ENCODE measurements around the gene ZBTB40.
A peak's percentile ranks its signal among the peaks of the same experiment; 100 is the strongest.

Gene ZBTB40

DNA sequence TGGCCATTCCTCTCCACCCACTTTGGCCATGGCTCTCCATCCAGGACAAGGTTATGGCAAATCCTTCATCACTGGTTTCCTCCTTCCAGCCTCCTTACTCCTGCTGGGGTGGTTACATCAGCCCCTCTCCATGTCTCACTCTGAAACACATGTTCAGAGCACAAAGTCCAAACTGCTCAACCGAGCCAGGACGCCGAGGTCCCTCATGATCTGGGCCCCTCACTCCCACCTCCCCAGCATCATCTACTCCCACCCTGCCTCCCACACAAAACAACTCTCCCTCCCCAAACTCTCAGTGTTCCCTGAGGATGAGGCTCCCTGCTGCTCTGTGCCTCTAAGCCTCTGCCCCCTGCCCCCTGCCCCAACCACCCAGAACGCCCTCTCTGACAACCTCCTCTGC, 33.3 kb upstream of the ZBTB40 start:
- no peak overlapping the region for H3K4me2 ChIP-seq (ENCODE audit: insufficient read depth, low read length)
- no peak for ATAC-seq (ENCODE audit: insufficient read depth, low read depth)
- H3K4me3 ChIP-seq (ENCODE audit: low read depth in 1 of 2, low read length in 2 of 2), result no peak overlapping the region

DNA sequence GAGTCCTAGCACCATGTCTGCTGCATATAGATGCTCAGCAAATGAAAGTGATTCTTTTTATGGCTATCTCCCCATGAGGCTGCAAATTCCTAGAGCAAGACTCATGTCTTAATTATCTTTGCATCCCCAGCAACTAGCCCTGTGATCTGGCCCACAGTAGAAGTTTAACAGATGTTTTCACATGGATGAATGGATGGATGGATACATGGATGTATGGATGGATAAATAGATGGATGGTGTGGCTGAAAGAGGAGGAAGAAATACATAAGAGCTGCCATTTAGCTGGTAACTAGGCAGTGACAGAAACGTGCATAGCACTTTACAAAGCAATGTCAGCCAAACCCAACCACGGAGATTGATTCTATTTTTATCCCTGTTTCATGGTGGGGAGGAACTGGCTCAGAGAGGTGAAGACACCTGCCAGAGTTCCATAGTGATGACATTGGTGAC, 32.7 kb upstream of the ZBTB40 start:
- no peak overlapping the region for H3K4me2 ChIP-seq (ENCODE audit: insufficient read depth, low read length)
- H3K4me1 ChIP-seq (ENCODE audit: insufficient read depth, low read length), result peaks cover 3% of the 10 kb centered on the region; the same call in 1 of the 2 replicates
- H3K4me3 ChIP-seq (ENCODE audit: low read depth in 1 of 2, low read length in 2 of 2), result no peak overlapping the region
- peaks cover 23% of the 10 kb centered on the region for H3K27me3 ChIP-seq (ENCODE audit: insufficient read depth, low read length, poor library complexity)
- H3K9me3 ChIP-seq (ENCODE audit: insufficient read depth, low read length, severe bottlenecking), result no peaks in the 10 kb centered on the region
- no peaks in the 10 kb centered on the region for H3K36me3 ChIP-seq (ENCODE audit: insufficient read depth, low read length)
- DNase-seq (no peak), ATAC-seq (ENCODE audit: insufficient read depth, low read depth) (no peak)
- H3K27ac ChIP-seq (ENCODE audit: low read length), result no peak overlapping the region
- H4K20me1 ChIP-seq (ENCODE audit: insufficient read depth, low read length), result peaks cover 7% of the 10 kb centered on the region
- no peaks in the 10 kb centered on the region for H3K79me2 ChIP-seq (ENCODE audit: insufficient read depth, low read length)
- no peak overlapping the region for H3K9ac ChIP-seq (ENCODE audit: low read depth, low read length)
- H2AFZ ChIP-seq (ENCODE audit: low read depth, low read length), result no peak overlapping the region
- TF ChIP-seq, protein P1, sequence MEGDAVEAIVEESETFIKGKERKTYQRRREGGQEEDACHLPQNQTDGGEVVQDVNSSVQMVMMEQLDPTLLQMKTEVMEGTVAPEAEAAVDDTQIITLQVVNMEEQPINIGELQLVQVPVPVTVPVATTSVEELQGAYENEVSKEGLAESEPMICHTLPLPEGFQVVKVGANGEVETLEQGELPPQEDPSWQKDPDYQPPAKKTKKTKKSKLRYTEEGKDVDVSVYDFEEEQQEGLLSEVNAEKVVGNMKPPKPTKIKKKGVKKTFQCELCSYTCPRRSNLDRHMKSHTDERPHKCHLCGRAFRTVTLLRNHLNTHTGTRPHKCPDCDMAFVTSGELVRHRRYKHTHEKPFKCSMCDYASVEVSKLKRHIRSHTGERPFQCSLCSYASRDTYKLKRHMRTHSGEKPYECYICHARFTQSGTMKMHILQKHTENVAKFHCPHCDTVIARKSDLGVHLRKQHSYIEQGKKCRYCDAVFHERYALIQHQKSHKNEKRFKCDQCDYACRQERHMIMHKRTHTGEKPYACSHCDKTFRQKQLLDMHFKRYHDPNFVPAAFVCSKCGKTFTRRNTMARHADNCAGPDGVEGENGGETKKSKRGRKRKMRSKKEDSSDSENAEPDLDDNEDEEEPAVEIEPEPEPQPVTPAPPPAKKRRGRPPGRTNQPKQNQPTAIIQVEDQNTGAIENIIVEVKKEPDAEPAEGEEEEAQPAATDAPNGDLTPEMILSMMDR (IDR thresholded peaks at IDR 0.05; ENCODE audit: borderline replicate concordance, extremely low read depth, low read length, poor library complexity, severe bottlenecking), result no peak

More for the DNA sequence above, 33.3 kb upstream of the ZBTB40 start:
- H3K79me2 ChIP-seq (ENCODE audit: insufficient read depth, low read length), result no peaks in the 10 kb centered on the region
- H3K27me3 ChIP-seq (ENCODE audit: insufficient read depth, low read length, poor library complexity), result peaks cover 24% of the 10 kb centered on the region
- no peaks in the 10 kb centered on the region for H3K9me3 ChIP-seq (ENCODE audit: insufficient read depth, low read length, severe bottlenecking)
- H3K27ac ChIP-seq (ENCODE audit: low read length), result no peak overlapping the region
- H2AFZ ChIP-seq (ENCODE audit: low read depth, low read length), result no peak overlapping the region
- peaks cover 3% of the 10 kb centered on the region; the same call in 1 of the 2 replicates for H3K4me1 ChIP-seq (ENCODE audit: insufficient read depth, low read length)
- no peaks in the 10 kb centered on the region for H3K36me3 ChIP-seq (ENCODE audit: insufficient read depth, low read length)
- peaks cover 7% of the 10 kb centered on the region for H4K20me1 ChIP-seq (ENCODE audit: insufficient read depth, low read length)
- H3K9ac ChIP-seq (ENCODE audit: low read depth, low read length), result no peak overlapping the region
- TF ChIP-seq, protein P1 (IDR thresholded peaks at IDR 0.05; ENCODE audit: borderline replicate concordance, extremely low read depth, low read length, poor library complexity, severe bottlenecking), result no peak
- TF ChIP-seq EZH2 (IDR thresholded peaks at IDR 0.05; ENCODE audit: borderline replicate concordance, low read depth, low read length, severe bottlenecking), result no peak
- DNase-seq, result no peak

- no peak overlapping the region for H3K27ac ChIP-seq (ENCODE audit: low read length)
- no peak for TF ChIP-seq EZH2 (IDR thresholded peaks at IDR 0.05; ENCODE audit: borderline replicate concordance, low read depth, low read length, severe bottlenecking)
- TF ChIP-seq, protein P1 (IDR thresholded peaks at IDR 0.05; ENCODE audit: borderline replicate concordance, extremely low read depth, low read length, poor library complexity, severe bottlenecking), result peak; percentile 84
- H3K36me3 ChIP-seq (ENCODE audit: insufficient read depth, low read length), result no peaks in the 10 kb centered on the region
- peaks cover 7% of the 10 kb centered on the region; the same call in 1 of the 2 replicates for H4K20me1 ChIP-seq (ENCODE audit: insufficient read depth, low read length)
- ATAC-seq (ENCODE audit: insufficient read depth, low read depth) (peak; percentile 90), DNase-seq (peak; percentile 65)
- peaks cover 14% of the 10 kb centered on the region for H3K27me3 ChIP-seq (ENCODE audit: insufficient read depth, low read length, poor library complexity)
- peaks cover 3% of the 10 kb centered on the region; the same call in 1 of the 2 replicates for H3K4me1 ChIP-seq (ENCODE audit: insufficient read depth, low read length)
- H3K9me3 ChIP-seq (ENCODE audit: insufficient read depth, low read length, severe bottlenecking), result no peaks in the 10 kb centered on the region
- H3K9ac ChIP-seq (ENCODE audit: low read depth, low read length), result no peak overlapping the region
- H3K79me2 ChIP-seq (ENCODE audit: insufficient read depth, low read length), result no peaks in the 10 kb centered on the region
- H2AFZ ChIP-seq (ENCODE audit: low read depth, low read length), result no peak overlapping the region
- H3K4me2 ChIP-seq (ENCODE audit: insufficient read depth, low read length), result no peak overlapping the region
- H3K4me3 ChIP-seq (ENCODE audit: low read depth in 1 of 2, low read length in 2 of 2), result no peak overlapping the region
These were observed 31.1 kb upstream of the ZBTB40 start for GRCh38 chr1:22420455-22421053.

Data from DND-41 (cell line).